Lower leg skin (tissue), 4 donors: Measurements from ENCODE around the gene DGKB. TPM values are rescaled to one million over a fixed set of nuclear protein-coding genes. Genes with fewer than 3 reads are reported as not detected.

Experiments
- DNase-seq, 2 donors: peaks; one replicate each; pipeline ENCODE4 v3.0.0-alpha.2; 2019; ENCODE audit warnings: low spot score in 2 of 2
- H3K4me3 ChIP-seq: fragments of 200-600 bp; sonication (generic); 2 replicates; pipeline ENCODE4 v1.5.1; 2017; ENCODE audit warnings: mild to moderate bottlenecking, low read depth; ENCODE audit not compliant: poor library complexity, severe bottlenecking
- POLR2A ChIP-seq, 2 donors: fragments of 450-650 bp; IDR thresholded peaks; one replicate each; pipeline ENCODE4 v1.6.1; 2016 to 2017; ENCODE audit warnings: antibody characterized with exemption in 2 of 2, mild to moderate bottlenecking in 1 of 2, moderate library complexity in 1 of 2
- WGBS, 2 donors: methylation state at CpG; one replicate each; pipeline ENCODE4 v1.1.5; 2018; 5-methylcytosine and 5-hydroxymethylcytosine counted together
- intact Hi-C: fragments of 100-400 bp; cut with DNase I; formaldehyde crosslinking; loops from one replicate; pipeline ENCODE4 v1.15.0; 2023; ENCODE audit warnings: low total_unique reads
- total RNA-seq, 4 donors: library from RNA; depleted of rRNA; stranded (reverse); fragments of >200 nt; gene quantifications; one replicate each; pipeline ENCODE4 v1.1.0, GENCODE V29; 2016
- TF ChIP-seq, protein P1 (sequence below), 3 donors: fragments of 450-650 bp; IDR thresholded peaks; one replicate each; pipeline ENCODE4 v1.5.1; 2016; ENCODE audit warnings: antibody characterized with exemption in 3 of 3, mild to moderate bottlenecking in 3 of 3, moderate library complexity in 2 of 3

The DGKB gene
- total RNA-seq, 4 donors from 2014 or later, result 0.05 to 0.58 TPM; not detected in 2

DNA sequence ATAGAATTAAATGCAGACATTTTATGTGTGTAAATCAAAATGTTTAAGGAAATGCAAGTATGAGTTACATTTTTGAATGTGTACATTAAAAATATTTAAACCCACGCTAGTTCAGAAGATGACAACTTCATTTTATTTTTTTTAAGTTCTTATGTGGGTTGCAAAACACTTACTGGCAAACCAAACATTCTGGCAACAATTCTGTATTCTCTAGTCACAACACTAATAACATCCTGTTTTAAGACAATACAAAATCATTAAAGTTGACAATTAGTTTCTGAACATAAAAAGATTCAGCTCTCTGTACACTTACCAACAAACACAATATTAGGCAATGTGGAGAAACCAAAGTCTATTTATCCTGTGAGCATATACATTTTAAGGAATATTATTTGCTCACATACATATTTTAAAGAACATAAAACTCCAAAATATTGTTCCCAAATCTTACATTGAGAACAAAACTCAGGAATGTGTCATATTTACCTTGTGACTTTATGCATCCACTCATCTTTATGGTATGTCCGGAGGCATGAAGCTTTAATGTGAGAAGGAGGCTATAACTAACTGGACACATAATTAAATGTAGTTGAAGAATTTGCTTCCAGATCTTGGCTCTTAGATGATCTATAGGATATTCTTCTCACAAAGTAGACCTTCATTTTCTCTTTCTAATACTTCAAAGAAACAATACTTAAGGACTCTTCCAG is 134.7 kb downstream of the DGKB start:
- no peak overlapping the region for H3K4me3 ChIP-seq
- intact Hi-C loops, result no loop called here
- WGBS, 2 donors, result 70 to 74% methylated on average over 2 of the region's 2 CpGs
- no peak for TF ChIP-seq POLR2A (IDR thresholded peaks at IDR 0.05)
- TF ChIP-seq, protein P1, sequence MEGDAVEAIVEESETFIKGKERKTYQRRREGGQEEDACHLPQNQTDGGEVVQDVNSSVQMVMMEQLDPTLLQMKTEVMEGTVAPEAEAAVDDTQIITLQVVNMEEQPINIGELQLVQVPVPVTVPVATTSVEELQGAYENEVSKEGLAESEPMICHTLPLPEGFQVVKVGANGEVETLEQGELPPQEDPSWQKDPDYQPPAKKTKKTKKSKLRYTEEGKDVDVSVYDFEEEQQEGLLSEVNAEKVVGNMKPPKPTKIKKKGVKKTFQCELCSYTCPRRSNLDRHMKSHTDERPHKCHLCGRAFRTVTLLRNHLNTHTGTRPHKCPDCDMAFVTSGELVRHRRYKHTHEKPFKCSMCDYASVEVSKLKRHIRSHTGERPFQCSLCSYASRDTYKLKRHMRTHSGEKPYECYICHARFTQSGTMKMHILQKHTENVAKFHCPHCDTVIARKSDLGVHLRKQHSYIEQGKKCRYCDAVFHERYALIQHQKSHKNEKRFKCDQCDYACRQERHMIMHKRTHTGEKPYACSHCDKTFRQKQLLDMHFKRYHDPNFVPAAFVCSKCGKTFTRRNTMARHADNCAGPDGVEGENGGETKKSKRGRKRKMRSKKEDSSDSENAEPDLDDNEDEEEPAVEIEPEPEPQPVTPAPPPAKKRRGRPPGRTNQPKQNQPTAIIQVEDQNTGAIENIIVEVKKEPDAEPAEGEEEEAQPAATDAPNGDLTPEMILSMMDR (IDR thresholded peaks at IDR 0.05), result no peak
- DNase-seq, result no peak

DNA sequence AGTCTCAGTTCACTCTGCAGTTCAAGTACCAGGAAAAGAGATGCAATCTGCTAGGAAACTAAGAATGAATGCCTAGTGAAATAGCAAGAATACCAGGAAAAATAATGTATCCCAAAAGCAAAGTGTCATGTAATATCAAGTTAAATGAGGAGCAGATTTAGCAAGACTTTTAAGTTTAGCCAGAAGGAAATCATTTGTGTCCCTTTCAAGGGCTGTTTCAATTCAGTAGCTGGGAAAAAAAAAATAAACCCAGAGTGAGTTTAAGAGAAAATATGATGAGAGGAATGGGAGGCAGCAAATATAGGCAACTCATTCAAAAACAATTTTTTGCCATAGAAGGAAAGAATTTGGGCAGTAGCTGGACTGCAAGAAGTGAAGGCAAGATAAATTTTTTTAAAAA is 135.8 kb downstream of the DGKB start:
- intact Hi-C loops, result no loop called here
- H3K4me3 ChIP-seq, result no peak overlapping the region
- TF ChIP-seq, protein P1 (IDR thresholded peaks at IDR 0.05), result no peak
- TF ChIP-seq POLR2A (IDR thresholded peaks at IDR 0.05), result no peak
- DNase-seq, result no peak

DNA sequence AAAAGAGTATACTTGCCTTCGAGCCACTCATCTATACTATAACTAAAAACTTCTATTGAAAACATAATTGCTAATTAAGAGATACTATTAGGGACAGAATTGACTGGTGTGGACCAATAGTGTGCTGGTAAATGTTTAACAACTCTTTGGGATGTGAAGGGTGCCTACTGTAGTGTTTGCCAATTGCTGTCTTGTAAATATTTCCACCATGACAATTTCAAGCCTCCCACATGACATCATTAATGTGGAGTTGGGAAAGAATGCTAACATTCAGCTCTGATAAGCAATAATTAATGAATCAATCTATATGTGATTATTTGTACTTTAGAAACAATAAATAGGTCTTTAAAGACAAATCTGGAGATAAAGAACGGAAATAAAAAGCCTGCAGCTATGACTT is 136.8 kb downstream of the DGKB start:
- intact Hi-C loops, result no loop called here
- no peak for TF ChIP-seq POLR2A (IDR thresholded peaks at IDR 0.05)
- TF ChIP-seq, protein P1 (IDR thresholded peaks at IDR 0.05), result no peak
- no peak overlapping the region for H3K4me3 ChIP-seq
- 68 to 80% methylated on average over 2 of the region's 2 CpGs for WGBS, 2 donors
- no peak for DNase-seq

DNA sequence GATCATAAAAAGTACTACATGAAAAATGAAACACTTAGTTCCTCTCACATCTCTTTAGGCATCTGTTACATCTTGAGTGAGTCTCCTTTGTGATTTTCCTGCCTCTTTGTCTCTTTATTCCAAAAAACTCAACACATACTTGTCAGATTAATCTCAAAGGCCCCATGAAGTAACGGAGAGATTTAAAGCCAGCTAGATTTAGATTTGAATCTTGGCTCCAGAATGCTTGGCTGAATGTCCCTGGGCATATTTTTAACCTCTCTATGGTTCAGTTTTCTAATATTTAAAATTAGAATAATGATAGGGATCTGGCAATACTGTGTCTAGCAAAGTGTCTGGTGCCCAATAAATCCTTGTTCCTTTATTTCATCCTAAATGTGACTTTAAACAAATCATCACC is 140.0 kb downstream of the DGKB start:
- DNase-seq, result no peak
- no peak overlapping the region for H3K4me3 ChIP-seq
- 0 to 25% methylated on average over 1 of the region's 1 CpG for WGBS, 2 donors
- no peak for TF ChIP-seq POLR2A (IDR thresholded peaks at IDR 0.05)
- TF ChIP-seq, protein P1 (IDR thresholded peaks at IDR 0.05), result no peak
- intact Hi-C loops, result no loop called here

DNA sequence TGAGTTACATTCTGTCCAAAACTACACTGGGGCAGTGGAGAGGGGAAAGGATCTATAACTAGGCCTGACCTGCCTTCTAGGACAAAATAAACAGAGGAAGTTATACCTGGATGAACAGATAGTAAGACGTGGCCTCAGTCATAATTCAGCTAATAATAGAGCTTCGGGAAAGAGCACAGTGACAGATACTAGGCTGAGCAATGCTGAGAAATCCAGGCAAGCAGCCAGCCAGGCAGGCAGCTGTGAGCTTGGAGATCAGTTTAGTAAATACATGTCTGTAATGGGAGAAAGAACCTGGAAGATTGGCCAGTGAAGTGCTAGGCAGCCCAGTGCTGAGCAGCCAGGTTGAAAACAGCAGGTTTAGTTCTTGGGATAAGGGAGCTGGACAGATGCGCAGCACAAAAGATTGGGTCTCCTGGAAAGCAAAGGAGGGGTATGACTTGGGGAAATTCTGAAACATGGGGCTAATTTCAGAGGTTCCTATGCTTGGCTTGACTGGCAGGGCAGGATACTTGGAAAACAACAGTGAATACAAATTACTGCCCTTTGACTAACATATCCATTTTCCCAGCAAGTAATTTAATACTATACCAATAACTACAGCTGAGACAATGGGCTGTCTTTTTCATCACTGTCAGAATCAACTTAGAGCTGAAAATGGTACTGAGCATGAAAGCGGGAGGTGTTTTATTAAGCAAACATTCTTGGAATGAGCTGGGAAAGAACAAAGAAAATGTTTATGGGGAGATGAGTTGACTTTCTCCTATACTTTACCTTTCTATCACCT is 140.8 kb downstream of the DGKB start:
- DNase-seq, result no peak
- intact Hi-C loops, result no loop called here
- TF ChIP-seq, protein P1 (IDR thresholded peaks at IDR 0.05), result no peak
- TF ChIP-seq POLR2A (IDR thresholded peaks at IDR 0.05), result no peak
- 53 to 61% methylated on average over 4 of the region's 4 CpGs for WGBS, 2 donors
- H3K4me3 ChIP-seq, result no peak overlapping the region
